Occipital lobe (tissue), 2 donors: ENCODE results near the gene CDH13. TPM values are rescaled to one million over a fixed set of nuclear protein-coding genes. Genes with fewer than 3 reads are reported as not detected.

ENCODE experiments used
- DNase-seq: peaks from one replicate; lab custom pipeline; 2025; lab: John Stamatoyannopoulos, UW
- total RNA-seq: library from RNA; depleted of rRNA; stranded (reverse); fragments of >200 nt; gene quantifications from one replicate; pipeline ENCODE4 v1.2.3, GENCODE V29; 2014

Gene CDH13
- total RNA-seq, 1 donor from 2014 or later: 27.3 TPM

DNA sequence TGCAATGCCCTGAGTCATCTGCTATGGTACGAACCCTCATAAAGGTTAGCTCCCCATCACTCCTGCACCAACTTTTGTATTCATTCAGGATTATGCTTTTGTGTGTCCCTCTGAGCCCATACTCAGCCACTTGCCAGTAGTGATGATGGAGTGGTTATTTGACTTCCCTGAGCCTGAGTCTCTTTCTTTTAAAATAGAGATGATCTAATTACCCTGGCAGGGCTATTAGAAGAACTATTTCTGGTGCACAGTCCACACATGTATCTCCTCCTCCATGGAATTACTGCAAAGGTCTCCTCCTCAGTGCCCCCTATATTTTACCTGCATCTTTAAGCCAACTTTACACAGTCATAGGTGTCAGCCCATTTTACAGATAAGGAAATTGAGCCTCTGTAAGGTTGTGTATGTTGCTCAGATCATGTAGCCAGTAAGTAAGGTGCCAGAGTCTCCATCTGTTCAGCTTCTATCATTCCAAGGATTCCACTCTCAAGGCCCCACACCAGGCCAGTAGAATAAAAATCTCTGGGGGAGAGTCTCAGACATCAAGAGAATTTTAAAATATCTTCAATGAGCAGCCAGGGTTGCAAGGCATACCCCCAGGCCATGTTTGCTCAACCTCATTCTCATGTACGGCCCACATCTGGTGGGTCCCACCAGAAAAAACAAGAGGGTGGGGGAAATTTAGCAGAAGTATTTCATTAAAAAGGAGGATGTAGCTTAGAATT, 847.3 kb downstream of the CDH13 start:
- no peak for DNase-seq

DNA sequence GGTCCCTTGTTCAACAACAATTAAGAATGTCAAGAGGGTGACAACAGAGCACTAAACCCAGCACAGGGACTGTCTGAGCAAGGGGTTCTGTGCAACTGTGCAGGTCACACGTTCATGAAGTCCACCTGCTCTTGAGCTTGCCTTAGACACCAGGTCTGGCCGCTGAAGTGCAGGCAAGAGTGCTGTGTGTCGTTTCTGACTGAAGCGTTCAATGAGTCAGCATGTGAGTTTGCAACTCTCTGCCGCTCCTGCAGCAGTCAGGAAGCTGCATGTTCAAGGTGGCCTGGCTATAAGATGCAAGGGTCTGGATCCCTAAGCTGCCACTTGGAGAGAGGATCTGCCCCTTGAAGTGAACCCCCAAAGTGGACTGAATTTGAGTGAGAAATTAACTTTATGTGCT, 848.3 kb downstream of the CDH13 start:
- no peak for DNase-seq

DNA sequence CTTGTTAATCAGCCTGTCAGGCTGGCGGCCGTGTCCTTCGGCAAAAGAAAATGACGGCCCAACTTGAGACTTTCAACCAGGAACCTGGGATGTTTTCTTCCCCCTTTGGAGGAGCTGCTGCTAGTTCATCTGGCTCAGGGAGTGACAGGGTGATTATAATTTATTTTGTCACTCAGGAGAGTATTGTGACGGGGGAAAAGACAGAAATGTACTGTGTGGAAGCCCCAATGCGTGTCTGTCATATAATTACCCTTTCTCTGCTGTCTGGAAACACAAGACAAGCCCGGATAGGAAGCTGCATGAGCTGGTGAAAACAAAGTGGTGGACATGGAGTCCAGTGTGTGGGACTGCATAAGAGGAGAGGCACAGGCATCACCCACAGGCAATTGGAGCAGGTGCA, 854.8 kb downstream of the CDH13 start:
- DNase-seq: no peak

DNA sequence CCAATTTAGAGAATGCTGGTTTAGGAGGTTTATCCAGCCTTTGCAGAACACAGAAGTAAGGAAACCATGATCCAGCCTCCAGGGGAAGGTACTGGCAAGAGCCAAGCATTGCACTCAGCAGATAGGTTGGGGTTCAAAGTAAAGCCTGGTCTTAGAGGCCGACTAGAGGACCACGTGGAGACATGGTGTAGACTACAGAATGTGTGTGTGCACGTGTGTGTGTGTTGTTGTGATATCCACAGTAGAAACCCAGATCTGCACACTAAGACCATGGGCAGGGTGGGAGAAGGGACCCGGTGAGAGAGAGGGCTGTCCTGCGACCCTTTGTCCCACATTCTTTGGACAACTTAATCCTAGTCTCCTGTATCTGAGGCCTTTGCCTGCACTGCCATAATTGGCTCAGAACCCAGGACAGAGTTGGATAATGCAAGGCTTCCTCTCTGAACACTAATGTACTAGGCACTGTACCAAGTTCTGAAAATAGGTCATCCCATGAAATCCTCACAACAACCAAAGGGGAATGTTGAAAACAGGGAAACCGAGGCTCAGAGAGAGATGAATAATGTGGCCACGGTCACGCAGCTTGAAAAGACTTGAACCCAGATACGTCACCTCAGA, 855.9 kb downstream of the CDH13 start:
- DNase-seq: no peak

DNA sequence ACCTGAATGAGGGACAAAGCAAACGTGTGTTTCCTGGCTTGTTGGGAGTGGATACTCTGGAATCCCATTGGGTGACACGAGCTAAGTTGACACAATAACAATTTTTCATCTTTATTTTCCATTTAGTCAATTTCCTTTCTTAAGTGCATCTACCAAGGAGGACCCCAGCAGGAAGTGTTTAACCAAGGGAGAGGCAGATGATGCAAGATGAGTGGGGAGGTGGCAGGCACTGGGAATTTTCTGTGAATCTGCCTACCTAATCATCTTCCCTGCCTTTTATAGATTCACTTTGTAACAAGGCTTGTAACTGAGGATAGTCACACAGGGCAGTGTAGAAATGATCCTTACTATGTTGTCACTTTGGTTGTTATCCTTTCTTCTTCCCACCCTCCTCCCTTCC, 863.3 kb downstream of the CDH13 start:
- no peak for DNase-seq

DNA sequence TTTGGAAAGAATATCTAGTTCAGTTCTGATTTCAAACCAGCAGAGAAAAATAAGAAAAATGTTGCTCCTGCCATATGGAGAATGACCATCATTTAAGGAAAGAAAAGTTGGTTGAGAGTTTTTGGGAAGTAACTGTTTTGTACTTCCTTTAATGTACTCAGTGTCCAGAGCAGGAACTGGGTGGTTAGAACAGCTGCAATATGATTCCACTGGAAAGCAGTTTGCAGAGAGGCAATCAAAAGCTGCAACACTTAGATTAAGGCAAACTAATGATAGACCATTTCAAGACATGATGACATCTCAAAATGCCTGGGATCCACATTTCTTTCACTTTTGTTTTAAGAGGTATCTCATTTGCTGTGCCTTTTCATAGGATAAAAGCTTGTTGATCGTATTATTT, 867.7 kb downstream of the CDH13 start:
- DNase-seq: no peak

DNA sequence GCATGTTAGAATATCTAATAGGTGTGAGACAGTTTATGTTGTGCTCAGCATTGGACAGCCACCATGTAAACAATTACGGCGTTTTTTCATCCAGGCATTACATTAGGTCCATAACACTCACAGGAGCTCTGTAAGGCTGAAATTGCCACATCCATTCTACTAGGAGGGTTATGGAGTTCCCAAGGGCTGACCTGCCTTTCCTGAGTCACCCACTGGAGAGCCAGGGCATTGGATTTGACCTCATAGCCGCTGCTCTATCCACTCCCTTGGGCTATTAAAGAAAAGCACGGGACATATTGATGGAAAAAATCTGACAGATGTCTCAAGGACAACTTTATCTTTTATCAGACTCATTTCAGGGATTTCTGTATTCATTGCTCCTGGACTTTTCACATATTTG, 874.7 kb downstream of the CDH13 start:
- DNase-seq: no peak

DNA sequence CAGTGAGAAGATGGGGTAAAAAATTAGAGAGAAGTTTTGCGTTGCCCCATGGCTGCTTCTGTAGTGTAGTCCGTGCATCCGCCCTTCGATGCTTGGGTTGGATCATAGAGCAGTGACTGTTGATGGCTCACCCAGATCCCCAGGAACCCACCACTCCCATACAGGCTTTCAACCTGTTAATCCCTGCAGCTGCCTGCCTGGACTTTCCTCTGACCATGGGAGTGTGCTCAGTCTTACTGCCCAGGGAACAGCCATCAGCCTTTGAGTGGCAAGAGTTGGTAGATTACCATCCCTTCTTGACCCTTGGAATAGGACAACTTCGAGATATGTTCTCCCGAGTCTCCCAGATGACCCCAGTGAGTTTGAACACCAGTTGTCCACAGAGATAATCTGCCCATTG, 881.5 kb downstream of the CDH13 start:
- DNase-seq: no peak

DNA sequence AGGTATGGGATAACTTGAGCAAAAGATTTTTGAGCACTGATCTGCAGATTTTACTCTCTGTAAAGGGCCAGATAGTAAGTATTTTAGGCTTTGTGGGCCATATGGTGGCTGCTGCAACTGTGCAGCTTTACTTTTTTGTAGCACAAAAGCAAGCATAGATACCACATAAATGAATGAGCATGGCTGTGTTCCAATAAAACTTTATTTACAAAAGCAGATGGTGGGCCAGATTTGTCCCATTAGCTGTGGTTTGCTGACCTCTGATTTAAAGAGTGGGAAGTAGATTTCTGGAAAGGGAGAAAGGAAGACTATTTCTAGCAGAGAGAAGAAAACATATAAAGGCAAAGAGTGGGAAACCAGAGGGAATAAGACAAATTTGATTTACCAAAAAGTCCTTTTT, 882.5 kb downstream of the CDH13 start:
- DNase-seq: no peak

DNA sequence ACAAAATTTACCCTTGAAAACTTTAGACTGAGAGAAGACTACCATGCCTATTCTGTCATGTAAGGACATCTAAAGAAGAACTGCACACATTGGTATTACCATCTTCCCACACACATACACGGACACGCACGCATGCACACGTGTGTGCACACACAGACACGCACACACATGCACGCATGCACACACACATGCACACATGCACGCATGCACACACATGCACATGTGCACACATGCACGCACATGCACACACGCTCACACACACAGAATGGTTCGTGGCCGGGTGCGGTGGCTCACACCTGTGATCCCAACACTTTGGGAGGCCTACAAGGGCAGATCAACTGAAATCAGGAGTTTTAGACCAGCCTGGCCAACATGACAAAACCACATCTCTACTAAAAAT, 884.1 kb downstream of the CDH13 start:
- DNase-seq: no peak

DNA sequence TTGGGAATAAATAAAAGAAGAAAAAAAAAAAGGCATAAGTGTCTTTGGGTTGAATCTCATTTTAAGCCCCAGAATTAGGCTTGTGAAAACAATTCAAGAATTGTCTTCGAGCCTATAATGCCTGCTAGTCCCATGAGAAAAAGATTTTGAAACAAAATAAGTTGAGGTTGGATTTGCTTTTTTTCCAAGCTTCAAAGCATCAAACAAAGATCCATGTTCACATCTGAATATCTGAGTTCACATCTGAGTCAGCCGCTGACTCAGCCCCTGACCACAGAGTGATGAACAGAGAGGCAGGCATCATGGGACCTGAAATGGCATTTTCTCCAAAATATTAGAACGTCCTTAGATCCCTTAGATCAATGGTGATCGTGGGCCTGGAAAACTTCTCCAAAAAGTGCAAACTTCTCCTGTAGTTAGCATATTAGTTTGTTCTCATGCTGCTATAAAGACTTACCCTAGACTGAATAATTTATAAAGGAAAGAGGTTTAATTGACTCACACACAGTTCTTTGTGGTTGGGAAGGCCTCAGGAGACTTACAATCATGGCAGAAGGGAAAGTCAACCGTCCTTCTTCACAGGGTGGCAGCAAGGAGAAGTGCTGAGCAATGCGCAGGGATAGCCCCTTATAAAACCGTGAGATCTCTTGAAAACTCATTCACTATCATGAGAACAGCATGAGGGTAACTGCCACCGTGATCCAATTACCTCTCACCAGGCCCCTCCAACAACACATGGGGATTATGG, 886.4 kb downstream of the CDH13 start:
- no peak for DNase-seq

DNA sequence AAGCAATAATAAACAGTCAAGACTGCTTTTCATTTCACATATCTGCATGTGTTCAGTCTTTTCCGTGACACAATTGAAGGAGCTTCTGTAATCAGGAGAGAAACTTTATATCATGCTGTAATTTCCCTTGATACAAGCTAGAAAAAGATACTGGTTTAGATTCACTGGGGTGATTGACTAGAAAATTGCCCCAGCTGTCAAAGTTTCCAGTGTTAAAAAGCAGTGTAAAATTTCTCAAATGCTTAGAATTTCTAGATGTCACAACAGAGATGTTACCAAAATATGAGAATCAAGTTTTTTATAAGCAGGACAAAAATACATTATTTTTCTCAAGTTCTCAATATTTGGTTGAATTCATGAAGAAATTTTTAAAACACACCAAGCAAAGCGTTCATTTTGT, 888.6 kb downstream of the CDH13 start:
- no peak for DNase-seq

DNA sequence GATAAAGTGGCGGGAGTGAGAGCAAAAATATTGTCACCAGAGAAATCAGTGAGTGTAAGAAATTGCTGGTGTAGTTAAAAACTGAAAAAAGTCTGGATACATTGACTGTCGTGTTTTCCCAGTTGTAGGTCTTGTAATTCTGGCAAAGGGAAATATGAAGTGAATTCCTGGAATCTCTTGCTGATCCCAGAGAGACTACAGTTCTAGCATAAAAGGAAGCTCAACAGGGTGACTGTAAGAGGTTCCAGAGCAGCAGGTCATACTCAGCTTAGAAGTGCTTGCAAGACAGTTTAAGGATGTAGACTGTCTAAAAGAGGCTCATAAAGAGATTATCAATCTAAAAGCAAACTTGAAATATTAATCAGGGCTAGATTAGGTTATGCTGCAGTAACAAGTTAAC, 890.2 kb downstream of the CDH13 start:
- DNase-seq: no peak

DNA sequence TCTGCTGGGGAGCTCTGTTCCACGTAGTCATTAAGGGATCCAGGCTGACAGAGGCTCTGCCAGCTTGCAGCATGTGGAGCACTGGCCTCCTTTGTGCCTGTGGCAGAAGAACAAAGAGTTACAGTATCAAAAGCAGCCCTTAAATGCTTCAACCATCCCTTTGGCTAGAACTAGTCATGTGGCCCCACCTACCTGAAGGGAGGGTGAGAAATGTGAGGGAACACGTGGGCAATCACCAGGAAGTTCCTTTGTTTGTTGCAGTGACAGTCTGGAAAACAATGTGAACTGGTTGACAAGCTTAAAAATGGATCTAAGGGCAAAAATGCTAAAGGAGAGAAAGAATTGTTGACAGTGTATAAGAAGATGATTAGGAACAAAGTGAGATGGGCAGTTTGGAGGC, 890.6 kb downstream of the CDH13 start:
- no peak for DNase-seq

DNA sequence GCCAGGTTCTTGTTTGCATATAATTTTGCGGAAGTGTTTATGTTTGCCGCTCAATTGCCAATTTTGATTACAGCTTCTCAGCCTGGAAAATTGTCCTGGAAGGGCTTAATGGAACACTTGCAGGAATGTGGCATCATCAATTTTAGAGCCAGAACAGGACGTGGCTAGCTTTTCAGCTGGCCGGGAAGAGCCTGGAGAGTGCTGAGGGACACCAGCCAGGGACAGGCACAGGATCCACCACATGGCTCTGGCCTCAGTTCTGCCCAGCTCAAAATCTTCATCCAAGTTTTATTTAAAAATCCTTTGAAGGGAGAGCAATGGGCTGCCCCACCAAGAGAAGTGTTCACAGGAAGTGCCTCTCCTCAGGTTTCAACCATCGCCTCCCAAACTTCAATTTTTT, 893.8 kb downstream of the CDH13 start:
- DNase-seq: no peak

DNA sequence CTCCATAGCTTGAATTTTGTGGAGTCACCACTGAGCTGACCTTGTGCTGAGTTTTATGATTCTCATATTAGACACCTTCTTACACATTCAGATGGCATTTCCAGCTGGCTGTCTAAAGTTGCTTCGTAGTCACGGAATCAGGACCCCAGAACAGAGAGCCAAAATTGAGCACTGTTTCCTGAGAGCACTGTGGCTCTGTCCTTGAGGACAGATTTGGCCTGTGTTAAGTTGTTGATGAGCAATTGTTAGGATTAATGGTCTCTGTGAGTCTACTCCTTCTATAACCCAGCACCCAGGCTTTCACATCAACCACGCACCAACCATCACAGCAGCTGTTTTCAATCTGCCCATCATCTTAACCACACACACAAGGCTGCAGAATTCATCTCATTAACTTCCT, 903.5 kb downstream of the CDH13 start:
- no peak for DNase-seq

DNA sequence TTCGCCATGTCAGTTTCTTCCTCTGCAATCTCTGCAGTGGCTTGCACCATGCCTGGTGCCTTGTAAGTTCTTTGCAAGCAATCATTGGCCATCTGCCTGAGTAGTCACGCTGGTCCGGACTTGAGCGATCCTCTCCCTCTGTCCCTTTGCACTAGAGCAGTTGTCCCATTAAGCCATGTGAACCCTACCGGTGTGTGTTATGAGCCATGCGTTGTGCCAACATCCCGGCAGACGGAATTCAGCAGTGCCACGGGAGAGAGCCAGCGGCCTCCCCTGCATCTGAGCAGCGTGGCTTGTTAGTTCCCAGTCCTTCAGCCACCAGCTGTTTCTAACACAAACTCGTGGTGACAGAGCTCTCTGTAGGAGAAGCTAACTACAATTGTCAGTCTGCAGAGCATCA, 905.9 kb downstream of the CDH13 start:
- peak; percentile 23 for DNase-seq

DNA sequence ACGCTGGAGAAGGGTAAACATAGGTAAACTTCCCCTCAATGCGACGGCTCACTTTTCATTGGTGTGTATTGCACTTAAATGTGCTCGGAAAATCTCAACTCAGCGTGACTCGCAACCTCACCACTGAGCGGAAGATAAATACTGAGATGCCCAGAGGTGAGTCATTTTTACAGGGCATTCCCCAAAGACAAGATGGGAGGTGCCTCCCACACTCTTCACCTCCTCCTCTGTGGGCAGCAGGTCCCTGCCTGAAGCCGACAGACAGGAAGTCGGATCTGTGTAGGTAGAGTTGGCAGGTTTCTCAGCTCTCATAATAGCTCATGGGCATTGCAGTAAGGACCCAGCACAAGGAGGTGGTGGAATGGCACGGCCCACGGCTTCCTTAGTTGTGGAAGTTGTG, 906.4 kb downstream of the CDH13 start:
- no peak for DNase-seq

DNA sequence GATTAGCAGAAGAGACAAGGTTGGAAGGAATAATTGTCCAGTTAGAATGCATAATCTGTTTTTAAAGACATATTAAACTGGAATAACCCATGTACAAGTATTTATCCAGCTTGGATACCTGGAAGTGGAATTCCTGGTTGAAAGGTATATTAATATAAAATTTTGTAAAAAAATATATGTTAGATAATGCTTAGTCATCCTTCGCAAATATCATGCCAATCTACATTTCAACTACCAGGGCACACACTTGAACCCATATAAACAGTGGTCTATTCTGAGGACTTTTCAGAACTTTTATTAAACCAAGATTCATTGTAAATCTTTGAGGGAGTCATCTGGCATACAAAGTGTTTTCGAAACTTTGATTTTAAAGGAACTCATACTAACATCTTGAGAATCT, 911.9 kb downstream of the CDH13 start:
- no peak for DNase-seq

DNA sequence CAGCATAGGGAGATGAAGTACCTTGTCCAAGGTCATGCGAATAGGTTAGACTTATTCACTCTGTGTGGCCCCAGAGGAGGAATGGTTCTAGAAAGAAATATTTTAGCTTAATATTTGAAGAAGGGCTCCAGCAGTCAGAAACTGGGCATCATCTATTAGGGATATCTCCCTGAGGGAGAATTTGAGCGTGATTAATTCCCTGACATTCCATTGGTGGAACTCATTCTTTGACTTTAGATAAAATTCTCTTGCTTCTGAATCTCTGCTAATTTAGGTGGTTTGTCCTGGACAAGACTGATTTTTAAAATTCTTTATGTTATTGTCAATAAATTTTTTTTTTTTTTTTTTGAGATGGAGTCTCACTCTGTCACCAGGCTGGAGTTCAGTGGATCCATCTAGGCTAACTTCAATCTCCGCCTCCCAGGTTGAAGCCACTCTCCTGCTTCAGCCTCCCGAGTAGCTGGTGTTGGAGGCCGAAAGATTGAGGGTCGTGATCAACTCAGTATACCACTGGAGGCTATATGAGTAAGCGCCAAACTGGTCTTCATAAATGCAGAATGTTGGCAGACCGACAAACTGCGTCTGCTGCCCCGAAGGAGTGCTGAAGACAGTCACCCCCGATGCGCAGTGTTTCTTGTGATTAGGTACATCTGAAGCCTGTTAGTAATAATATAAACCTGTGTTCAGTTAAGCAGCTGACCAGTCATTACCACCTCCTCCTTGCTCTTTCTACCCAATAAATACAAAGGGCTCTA, 913.1 kb downstream of the CDH13 start:
- DNase-seq: no peak

DNA sequence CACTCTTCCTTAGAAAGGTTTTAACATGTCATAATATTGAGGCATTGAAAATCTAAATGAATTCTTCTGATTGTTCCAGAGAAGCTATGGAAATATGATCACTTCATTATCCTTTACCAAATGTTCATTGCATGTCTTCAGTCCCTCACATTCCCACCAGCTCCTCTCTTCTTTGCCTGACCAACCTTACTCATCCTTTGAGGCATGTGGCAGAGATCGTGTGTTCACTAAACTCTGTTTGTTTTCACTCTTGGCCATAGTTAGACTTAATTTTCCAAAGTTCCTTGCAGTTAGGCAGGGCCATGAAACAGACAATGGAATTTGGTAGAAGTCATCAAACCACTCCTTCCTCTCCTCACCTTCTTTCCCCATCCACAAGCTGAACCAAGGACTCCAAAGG, 914.5 kb downstream of the CDH13 start:
- DNase-seq: no peak

DNA sequence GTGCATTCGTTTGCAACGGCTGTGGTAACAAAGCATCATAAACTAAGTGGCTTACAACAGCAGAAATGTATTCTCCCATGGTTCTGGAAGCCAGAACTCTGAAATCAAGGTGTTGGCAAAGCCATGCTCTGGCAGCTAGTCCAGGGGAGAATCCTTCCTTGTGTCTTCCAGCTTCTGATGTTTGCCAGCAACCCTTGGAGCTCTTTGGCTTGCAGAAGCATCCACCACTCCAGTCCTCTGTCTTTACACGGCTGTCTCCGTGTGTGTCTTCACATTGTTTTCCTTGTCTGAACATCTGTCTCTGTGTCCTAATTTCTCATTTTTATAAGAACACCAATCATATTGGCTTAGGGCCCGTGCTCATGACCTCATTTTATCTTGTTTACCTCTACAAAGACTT, 915.7 kb downstream of the CDH13 start:
- no peak for DNase-seq
